HFFc6 (cell line): ENCODE results near the gene CSF1. TPM values are rescaled to one million over a fixed set of nuclear protein-coding genes. Genes with fewer than 3 reads are reported as not detected.

Experiments
- DNase-seq: peaks from one replicate; pipeline ENCODE4 v3.0.0-alpha.2; 2018
- H3K27ac Mint-ChIP-seq: 2 replicates; pipeline ENCODE4 v1.8.0; 2020; ENCODE audit warnings: mild to moderate bottlenecking, mixed read lengths
- H3K27me3 Mint-ChIP-seq: 2 replicates; pipeline ENCODE4 v1.8.0; 2021; ENCODE audit warnings: mild to moderate bottlenecking, moderate library complexity, mixed read lengths; ENCODE audit not compliant: insufficient read depth
- H3K36me3 Mint-ChIP-seq: 2 replicates; pipeline ENCODE4 v1.8.0; 2021; ENCODE audit warnings: low read depth, mixed read lengths
- H3K4me1 Mint-ChIP-seq: 2 replicates; pipeline ENCODE4 v1.8.0; 2020; ENCODE audit warnings: low read depth, mixed read lengths
- H3K4me3 Mint-ChIP-seq: 2 replicates; pipeline ENCODE4 v1.8.0; 2020; ENCODE audit warnings: mild to moderate bottlenecking, moderate library complexity, mixed read lengths
- H3K9me3 Mint-ChIP-seq: 2 replicates; pipeline ENCODE4 v1.8.0; 2020; ENCODE audit warnings: mild to moderate bottlenecking, mixed read lengths
- total RNA-seq, 6 experiments: library from RNA; stranded (reverse); fragmentation: NEBNext Ultra II Directional; extraction: Animal tissue kit (Norgen Biotek cat#: 25700); gene quantifications; 2 replicates in 1 of 6; 3 replicates in 5 of 6; pipeline ENCODE4 v1.2.3, GENCODE V29; 2021
- TF ChIP-seq, protein P1 (sequence below): fragments of 200-600 bp; sonication (generic); IDR thresholded peaks from 2 replicates; pipeline ENCODE4 v1.5.0; 2021; ENCODE audit warnings: antibody characterized with exemption, mild to moderate bottlenecking

The CSF1 gene
- total RNA-seq, 6 experiments from 2014 or later, result 28.7 to 79.3 (median 72.4) TPM

DNA sequence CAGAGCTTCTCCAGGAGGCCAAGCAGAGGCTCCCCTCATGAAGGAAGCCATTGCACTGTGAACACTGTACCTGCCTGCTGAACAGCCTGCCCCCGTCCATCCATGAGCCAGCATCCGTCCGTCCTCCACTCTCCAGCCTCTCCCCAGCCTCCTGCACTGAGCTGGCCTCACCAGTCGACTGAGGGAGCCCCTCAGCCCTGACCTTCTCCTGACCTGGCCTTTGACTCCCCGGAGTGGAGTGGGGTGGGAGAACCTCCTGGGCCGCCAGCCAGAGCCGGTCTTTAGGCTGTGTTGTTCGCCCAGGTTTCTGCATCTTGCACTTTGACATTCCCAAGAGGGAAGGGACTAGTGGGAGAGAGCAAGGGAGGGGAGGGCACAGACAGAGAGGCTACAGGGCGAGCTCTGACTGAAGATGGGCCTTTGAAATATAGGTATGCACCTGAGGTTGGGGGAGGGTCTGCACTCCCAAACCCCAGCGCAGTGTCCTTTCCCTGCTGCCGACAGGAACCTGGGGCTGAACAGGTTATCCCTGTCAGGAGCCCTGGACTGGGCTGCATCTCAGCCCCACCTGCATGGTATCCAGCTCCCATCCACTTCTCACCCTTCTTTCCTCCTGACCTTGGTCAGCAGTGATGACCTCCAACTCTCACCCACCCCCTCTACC lies 19.1 kb downstream of the CSF1 start:
- Mint-ChIP-seq H3K4me3 (no peak overlapping the region), H3K9me3 (peaks cover 11% of the 10 kb centered on the region), H3K27ac (no peak overlapping the region), H3K36me3 (peaks cover 37% of the 10 kb centered on the region), H3K27me3 (no peaks in the 10 kb centered on the region; the same call in 1 of the 2 replicates), H3K4me1 (peaks cover 71% of the 10 kb centered on the region)
- no peak for DNase-seq
- TF ChIP-seq, protein P1, sequence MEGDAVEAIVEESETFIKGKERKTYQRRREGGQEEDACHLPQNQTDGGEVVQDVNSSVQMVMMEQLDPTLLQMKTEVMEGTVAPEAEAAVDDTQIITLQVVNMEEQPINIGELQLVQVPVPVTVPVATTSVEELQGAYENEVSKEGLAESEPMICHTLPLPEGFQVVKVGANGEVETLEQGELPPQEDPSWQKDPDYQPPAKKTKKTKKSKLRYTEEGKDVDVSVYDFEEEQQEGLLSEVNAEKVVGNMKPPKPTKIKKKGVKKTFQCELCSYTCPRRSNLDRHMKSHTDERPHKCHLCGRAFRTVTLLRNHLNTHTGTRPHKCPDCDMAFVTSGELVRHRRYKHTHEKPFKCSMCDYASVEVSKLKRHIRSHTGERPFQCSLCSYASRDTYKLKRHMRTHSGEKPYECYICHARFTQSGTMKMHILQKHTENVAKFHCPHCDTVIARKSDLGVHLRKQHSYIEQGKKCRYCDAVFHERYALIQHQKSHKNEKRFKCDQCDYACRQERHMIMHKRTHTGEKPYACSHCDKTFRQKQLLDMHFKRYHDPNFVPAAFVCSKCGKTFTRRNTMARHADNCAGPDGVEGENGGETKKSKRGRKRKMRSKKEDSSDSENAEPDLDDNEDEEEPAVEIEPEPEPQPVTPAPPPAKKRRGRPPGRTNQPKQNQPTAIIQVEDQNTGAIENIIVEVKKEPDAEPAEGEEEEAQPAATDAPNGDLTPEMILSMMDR, result no peak

GRCh38 chr1:109930252-109930993 lies 19.8 kb downstream of the CSF1 start:
- Mint-ChIP-seq H3K9me3 (peaks cover 11% of the 10 kb centered on the region), H3K36me3 (peaks cover 30% of the 10 kb centered on the region), H3K4me3 (no peak overlapping the region), H3K27me3 (no peaks in the 10 kb centered on the region; the same call in 1 of the 2 replicates), H3K4me1 (peaks cover 74% of the 10 kb centered on the region), H3K27ac (peak overlapping the region; percentile 42; the same call in 1 of the 2 replicates)
- TF ChIP-seq, protein P1, result 0 out of 2 replicates have a peak, but pooled peaks have one; percentile 14
- no peak for DNase-seq

- peaks cover 7% of the 10 kb centered on the region for H3K9me3 Mint-ChIP-seq
- H3K27ac Mint-ChIP-seq, result peak overlapping the region; percentile 42; the same call in 1 of the 2 replicates
- H3K4me3 Mint-ChIP-seq, result no peak overlapping the region; the same call in 1 of the 2 replicates
- DNase-seq, result peak; percentile 77
- H3K4me1 Mint-ChIP-seq, result peaks cover 66% of the 10 kb centered on the region
- no peaks in the 10 kb centered on the region; the same call in 1 of the 2 replicates for H3K27me3 Mint-ChIP-seq
- H3K36me3 Mint-ChIP-seq, result peaks cover 21% of the 10 kb centered on the region
- TF ChIP-seq, protein P1, result no peak
These were observed 20.6 kb downstream of the CSF1 start for GRCh38 chr1:109931189-109931731.

DNA sequence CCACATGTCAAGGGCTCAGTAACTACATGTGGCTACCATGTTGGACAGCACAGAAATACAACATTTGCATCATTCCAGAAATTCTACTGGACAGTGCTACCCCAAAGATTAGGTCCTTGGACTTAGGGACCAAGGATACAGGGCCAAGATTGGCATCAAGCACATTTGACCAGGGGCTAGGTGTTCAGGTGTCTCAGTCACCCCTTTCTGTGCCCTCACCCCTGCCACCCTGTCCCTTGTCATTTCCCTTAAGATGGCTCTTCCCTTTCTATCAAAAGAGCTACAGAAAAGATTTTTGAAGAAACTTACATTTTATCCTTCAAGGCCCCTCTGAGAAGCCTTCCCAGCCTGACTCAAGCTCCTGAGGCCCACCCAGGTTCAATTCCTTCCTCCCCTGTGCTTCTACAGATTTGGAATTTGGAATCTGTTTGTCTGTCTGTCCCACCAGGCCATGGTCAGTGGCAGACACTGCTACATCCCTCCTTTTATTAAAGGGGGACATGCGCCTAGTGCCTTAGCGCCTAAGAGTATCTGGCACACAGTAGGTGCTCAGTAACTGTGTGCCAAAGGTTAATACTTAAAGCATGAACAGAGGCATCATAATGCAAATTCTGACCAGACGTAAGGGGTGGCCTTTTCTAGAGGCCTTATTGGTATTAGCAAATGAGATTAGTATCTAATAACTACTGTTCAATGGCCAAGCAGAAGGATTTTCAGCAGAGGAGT lies 21.4 kb downstream of the CSF1 start:
- DNase-seq, result no peak
- no peak overlapping the region for H3K27ac Mint-ChIP-seq
- no peaks in the 10 kb centered on the region; the same call in 1 of the 2 replicates for H3K27me3 Mint-ChIP-seq
- peaks cover 20% of the 10 kb centered on the region for H3K36me3 Mint-ChIP-seq
- no peak overlapping the region for H3K4me3 Mint-ChIP-seq
- peaks cover 59% of the 10 kb centered on the region for H3K4me1 Mint-ChIP-seq
- TF ChIP-seq, protein P1, result no peak
- H3K9me3 Mint-ChIP-seq, result peaks cover 7% of the 10 kb centered on the region

DNA sequence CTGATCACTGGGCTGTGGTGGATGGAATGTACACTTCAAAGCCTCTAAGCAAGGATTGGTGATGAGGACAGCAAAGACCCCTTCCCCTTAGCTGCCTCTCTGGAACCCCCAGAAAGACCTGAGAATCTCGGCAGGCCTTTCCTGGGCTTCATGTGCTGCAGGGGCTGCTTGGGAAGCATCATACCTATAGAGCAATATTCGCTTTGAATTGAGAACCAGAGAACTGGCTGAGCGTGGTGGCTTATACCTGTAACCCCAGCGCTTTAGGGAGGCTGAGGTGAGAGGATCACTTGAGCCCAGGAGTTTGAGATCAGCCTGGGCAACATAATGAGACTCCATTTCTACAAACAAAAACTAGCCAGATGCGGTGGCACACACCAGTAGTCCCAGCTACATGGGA lies 22.0 kb downstream of the CSF1 start:
- H3K36me3 Mint-ChIP-seq, result peaks cover 21% of the 10 kb centered on the region
- H3K4me3 Mint-ChIP-seq, result no peak overlapping the region

More for the DNA sequence above, 22.0 kb downstream of the CSF1 start:
- Mint-ChIP-seq H3K27ac (peak overlapping the region; percentile 33; the same call in 1 of the 2 replicates), H3K9me3 (peaks cover 13% of the 10 kb centered on the region), H3K4me1 (peaks cover 53% of the 10 kb centered on the region), H3K27me3 (no peaks in the 10 kb centered on the region; the same call in 1 of the 2 replicates)
- TF ChIP-seq, protein P1, result no peak
- no peak for DNase-seq
